ENCODE data around the gene TNKS2.
"Not testable (repeated sequence)": the region's sequence is repeated elsewhere in the genome, so short reads cannot be mapped to it uniquely, and the experiment has no call there.

The TNKS2 gene

DNA sequence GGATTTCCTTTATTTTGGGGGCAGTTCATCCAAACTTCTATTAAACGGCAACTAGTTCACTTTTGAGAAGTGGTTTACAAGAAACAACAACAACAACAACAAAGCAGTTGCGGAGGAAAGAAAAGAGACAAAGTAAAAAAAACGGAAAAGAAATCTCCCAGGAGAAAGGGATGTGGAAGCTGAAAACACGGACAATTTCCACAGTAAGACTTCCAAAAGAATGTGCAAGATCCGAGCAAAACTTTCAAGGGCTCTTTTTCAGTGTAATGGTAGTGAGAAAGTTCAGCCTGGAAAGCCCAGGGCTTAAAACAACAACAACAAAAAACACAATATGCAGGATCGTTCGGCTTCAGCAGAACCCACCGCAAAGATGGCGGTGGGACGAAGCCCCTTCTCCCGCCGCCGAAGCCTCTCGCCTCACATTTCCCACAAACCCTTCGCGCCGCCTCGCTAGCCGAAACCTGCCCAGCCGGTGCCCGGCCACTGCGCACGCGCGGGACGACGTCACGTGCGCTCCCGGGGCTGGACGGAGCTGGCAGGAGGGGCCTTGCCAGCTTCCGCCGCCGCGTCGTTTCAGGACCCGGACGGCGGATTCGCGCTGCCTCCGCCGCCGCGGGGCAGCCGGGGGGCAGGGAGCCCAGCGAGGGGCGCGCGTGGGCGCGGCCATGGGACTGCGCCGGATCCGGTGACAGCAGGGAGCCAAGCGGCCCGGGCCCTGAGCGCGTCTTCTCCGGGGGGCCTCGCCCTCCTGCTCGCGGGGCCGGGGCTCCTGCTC lies at the start of gene TNKS2:
TNKS2 (plus strand) TSS at position 553 of the 775 bp plus-strand sequence. CDS start 265 bp downstream, outside the sequence.
- peak; percentile 91 to 92 (median 91) for DNase-seq (ENCODE audit: low read depth in 2 of 3, low spot score in 2 of 3)

DNA sequence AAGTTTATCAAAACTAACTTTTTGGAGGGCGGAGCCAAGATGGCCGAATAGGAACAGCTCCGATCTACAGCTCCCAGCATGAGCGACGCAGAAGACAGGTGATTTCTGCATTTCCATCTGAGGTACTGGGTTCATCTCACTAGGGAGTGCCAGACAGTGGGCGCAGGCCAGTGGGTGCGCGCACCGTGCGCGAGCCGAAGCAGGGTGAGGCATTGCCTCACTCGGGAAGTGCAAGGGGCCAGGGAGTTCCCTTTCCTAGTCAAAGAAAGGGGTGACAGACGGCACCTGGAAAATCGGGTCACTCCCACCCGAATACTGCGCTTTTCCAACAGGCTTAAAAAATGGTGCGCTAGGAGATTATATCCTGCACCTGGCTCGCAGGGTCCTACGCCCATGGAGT lies 48.6 kb upstream of the TNKS2 start:
- DNase-seq (ENCODE audit: low read depth in 2 of 3, low spot score in 2 of 3), result not testable (repeated sequence)

DNA sequence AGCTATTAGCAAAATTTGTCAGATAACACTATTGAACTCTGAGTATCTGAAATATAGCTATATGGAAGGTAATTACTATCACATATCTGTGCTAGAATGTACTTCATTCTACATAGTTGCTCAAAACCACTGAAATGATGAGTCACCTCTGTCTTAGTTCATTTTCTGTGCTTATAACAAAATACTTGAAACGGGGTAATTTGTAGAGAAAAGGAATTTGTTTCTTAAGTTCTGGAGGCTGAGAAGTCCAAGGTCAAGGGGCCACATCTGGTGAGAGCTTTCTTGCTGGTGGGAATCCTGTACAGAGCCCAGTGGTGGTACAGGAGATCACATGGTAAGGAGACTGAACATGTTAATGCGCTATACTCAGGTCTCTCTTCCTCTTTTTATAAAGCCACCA lies 41.9 kb upstream of the TNKS2 start:
- DNase-seq (ENCODE audit: low read depth in 2 of 3, low spot score in 2 of 3), result no peak

DNA sequence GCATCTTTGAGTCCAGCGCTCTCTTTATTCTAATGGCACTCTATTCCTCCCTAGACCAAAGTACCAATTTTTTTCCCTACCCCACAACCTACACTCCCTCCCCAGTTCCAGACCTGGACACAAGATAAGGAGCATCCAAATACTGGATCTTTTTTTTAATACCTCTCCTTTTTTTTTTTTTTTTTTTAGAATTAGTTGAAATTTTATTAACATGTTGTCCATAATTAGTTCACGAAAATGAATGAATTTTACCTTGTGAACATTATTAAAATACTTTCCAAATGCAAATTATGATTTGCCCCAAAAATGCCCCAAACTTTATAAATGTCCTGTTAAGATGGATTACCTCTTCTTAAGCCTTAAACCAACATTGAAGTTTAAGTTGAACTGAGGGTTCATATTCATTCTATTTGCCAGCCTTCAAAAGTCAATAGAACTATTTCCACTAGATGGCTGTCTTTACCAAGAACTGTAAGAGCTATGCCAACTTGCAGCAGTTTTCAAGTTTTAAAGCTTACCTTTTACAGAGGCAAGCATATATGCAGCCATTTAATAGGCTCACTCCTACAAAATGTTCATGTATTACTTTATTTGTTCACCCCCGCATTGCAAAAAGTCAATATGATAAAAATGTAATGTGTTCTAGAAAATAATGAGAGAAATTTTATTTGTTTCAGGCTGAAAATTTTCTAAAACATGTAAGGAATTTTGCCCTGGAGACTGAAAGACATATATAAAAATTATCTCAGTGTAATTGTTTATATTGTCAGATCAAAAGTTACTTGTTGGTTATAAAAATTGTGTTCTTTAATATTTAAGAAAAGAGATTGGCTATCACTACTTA lies 39.7 kb upstream of the TNKS2 start:
- DNase-seq (ENCODE audit: low read depth in 2 of 3, low spot score in 2 of 3), result no peak

DNA sequence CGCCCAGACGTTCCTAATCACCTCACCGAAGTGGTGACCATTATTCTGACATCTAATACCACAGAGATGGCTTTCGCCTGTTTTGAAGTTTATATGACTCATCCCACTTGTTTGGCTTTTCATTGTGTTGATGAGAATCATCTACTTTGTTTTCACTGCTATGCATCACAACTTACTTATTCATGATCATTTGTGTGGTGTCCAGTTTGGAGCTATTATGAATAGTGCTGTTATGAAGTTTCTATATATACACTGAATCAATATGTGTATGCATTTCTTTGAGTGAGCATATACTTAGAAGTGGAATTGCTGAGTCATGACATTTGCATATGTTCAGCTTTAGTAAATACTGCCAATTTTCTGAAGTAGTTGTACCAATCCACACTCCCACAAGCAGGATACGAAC lies 38.6 kb upstream of the TNKS2 start:
- no peak for DNase-seq (ENCODE audit: low read depth in 2 of 3, low spot score in 2 of 3)

DNA sequence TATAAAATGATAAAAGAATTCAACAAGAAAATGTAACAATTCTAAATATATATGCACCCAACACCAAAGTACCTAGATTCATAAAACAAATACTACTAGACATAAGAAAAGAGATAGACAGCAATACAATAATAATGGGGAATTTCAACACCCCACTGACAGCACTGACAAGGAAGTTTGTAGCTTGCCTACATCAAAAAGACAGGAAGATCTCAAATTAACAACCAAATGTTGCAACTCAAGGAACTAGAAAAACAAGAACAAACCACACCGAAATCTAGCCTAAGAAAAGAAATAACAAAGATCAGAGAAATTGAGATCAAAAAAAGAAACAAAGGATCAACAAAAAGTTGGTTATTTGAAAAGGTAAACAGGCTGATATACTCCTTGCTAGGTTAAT lies 36.5 kb upstream of the TNKS2 start:
- no peak for DNase-seq (ENCODE audit: low read depth in 2 of 3, low spot score in 2 of 3)

DNA sequence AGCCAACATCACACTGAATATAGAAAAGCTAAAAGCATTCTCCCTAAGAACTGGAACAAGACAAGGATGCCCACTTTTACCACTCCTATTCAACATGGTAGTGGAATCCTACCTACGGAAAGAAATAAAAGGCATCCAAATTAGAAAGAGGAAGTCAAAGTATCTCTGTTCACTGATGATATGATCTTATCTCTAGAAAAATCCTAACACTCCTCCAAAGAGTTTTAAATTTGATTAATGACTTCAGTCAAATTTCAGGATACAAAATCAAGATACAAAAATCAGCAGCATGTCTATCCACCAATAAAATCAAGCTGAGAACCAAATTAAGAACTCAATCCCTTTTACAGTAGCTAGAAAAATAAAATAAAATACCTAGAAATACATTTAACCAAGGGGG lies 35.3 kb upstream of the TNKS2 start:
- no peak for DNase-seq (ENCODE audit: low read depth in 2 of 3, low spot score in 2 of 3)

DNA sequence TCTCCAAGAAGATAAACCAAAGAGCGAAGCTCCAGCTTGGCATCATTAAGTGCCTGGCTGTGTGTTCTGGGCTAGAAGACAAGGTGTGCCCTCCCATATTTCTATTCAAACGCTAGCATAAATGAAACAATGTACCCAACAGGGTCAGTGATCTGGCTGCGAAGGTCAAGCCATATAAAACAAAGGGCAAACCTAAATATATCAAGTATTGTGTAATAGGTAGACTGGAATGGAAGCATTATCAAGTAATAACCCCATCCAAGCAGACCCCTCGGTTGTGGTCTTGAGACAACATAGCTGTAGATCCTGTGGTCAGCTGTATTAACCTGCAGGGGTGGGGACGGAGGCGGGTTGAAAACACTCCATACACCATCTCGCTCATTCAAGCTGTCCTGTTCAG lies 31.6 kb upstream of the TNKS2 start:
- no peak for DNase-seq (ENCODE audit: low read depth in 2 of 3, low spot score in 2 of 3)

DNA sequence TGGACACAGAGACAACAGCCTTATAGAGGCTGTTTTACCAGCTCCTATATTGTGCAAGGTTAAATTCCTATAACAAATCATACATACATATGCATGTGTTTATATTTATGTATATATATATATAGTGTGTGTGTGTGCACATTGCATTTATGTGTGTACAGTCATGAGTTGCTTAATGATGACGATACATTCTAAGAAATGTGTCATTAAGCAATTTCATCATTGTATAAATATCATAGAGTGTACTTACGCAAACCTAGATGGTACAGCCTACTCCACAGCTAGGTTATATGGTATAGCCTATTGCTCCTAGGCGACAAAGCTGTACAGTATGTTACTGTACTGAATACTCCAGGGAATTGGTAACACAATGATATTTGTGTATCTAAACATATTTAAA lies 30.1 kb upstream of the TNKS2 start:
- no peak for DNase-seq (ENCODE audit: low read depth in 2 of 3, low spot score in 2 of 3)

DNA sequence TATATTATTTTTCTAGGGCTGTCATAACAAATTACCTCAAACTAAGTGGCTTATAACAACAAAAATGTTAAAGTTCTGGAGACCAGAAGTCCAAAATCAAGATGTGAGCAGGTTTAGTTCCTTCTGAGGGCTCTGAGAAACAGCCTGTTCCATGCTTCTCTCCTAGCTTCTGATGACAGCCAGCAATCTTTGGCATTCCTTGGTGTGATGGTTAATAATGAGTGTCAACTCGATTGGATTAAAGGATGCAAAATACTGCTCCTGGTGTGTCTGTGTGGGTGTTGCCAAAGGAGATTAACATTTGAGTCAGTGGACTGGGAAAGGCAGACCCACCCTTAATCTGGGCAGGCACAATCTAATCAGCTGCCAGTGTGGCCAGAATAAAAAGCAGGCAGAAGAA lies 26.3 kb upstream of the TNKS2 start:
- DNase-seq (ENCODE audit: low read depth in 2 of 3, low spot score in 2 of 3), result no peak

DNA sequence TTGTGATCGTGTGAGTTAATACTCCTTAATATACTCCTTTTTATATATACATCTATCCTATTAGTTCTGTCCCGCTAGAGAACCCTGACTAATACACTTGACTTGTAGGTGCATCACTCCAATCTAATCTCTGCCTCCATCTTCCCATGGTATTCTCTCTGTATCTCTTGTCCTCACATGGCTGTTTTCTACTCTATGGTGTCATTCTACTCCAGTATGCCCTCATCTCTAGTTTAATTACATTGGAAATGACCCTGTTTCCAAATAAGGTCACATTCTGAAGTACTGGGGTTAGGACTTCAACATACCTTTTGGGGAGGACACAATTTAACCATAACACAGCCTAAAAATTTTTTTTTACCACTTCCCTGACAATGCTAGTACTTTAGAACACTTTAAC lies 25.8 kb upstream of the TNKS2 start:
- DNase-seq (ENCODE audit: low read depth in 2 of 3, low spot score in 2 of 3), result no peak

DNA sequence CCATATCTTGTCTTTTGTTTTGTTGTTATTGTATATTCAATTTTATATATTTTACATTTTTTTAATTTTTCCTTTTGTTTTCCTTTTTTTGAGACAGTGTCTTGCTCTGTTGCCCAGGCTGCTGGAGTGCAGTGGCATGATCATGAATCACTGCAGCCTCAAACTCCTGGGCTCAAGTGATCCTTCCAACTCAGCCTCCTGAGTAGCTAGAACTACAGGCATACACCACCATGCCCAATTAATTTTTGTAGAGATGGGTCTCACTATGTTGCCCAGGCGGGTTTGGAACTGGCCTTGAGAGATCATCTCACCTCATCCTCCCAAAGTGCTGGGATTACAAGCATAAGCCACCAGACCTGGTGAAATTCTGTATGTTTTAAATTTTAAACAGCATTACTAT lies 25.4 kb upstream of the TNKS2 start:
- no peak for DNase-seq (ENCODE audit: low read depth in 2 of 3, low spot score in 2 of 3)

DNA sequence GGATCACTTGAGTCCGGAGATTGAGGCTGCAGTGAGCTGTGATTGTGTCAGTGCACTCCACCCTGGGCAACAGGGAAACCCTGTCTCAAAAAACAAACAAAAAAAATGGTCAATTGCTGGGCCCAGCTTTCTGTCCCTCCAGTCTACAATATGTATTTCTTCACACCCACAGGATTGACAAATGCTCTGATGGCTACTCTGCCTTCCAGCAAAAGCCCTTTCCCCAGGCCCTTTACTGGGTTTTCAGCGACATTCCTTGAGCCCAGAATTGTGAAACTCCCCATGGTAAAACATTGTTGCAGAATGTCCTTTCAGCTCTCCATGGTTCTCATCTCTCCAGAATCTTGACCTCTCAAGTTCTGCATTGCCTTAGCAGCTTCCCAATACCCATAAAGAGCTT lies 23.7 kb upstream of the TNKS2 start:
- no peak for DNase-seq (ENCODE audit: low read depth in 2 of 3, low spot score in 2 of 3)

DNA sequence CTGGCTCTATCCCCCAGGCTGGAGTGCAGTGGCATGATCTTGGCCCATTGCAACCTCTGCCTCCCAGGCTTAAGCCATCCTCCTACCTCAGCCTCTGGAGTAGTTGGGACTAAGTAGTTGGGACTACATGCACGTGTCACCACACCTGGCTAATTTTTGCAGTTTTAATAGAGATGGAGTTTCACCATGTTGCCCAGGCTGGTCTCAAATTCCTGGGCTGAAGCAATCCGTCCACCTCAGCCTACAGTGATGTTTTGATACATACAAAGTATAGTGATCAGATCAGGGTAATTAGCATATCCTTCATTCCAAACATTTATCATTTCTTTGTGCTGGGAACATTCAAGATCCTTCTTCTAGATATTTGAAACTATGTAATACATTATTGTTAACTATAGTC lies 22.5 kb upstream of the TNKS2 start:
- DNase-seq (ENCODE audit: low read depth in 2 of 3, low spot score in 2 of 3), result no peak

DNA sequence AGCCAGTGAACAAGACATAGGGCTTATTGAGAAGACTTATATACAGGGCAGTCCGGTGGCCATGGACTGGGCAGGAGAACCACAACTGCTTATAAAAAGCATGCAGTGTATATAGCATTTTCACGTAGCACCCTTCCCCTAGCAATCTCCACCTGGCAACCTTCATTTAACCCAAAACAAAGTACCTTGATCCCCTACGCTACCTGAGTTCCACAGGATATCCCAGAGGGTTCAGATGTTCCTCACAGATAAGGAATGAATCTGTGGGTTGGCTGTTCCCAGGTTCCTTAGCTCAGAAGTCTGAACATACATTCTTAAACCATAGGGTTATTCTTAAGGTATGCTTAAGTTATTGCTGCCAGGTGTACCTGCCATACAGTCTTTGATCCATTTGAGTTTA lies 22.0 kb upstream of the TNKS2 start:
- no peak for DNase-seq (ENCODE audit: low read depth in 2 of 3, low spot score in 2 of 3)

DNA sequence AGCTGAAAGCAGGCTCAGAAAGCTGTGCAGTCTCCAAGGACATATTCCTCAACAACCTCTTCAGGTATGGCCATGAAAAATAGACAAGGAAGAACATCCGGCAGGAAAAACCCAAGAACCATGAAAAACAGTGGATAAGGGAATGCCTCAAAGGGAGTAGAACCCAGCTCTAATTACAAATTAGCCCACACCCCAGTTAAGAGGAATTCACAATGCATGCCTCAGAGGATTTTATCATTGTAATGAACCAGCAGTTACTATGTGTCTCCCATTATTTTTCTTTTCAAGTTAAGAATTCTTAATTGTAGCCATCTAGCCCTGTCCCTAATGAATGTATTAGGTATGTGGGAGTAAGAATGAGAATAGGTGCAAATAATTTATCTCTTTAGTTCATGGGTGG lies 19.7 kb upstream of the TNKS2 start:
- no peak for DNase-seq (ENCODE audit: low read depth in 2 of 3, low spot score in 2 of 3)

DNA sequence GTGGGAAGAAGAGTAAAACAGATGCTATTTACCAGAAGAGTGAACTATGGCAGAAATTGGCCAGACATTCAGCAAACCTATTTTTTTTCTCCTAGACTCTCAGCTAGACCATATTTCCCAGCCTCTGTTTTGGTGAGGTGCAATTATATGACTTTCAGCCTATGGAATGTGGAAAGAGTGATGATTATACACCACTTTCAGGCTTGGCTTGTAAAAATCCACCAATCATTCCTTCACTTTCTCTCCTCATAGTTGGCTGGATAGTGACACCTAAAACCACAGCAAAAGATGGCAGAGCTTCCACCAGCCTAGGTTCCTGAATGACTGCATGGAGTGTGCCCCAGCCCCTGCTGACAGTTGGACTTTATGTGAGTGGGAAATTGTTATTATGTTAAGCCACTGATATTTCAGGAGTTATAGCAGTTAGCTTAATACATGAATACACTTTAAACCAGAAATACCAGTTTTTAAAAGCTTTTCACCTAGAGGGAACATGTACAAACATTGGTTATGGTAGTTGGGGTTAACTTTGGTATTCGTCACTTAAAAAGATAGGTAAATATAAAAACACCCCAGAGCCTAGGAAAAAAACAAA lies 19.1 kb upstream of the TNKS2 start:
- DNase-seq (ENCODE audit: low read depth in 2 of 3, low spot score in 2 of 3), result no peak

DNA sequence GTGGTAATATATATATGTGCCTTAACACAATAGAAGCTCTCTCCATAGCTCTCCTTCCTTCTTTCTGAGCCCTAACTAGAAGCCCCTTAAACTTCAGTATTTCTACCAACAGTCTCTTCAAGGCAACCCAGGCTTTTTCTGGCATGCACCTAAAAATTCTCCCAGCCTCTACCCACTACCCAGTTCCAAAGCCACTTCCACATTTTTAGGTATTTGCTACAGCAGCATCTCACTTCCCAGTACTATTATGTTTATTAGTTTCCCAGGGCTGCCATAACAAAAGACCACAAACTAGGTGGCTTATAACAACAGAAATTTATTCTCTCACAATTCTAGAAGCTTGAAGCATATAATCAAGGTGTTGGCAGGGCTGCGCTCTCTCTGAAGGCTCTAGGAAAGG lies 15.7 kb upstream of the TNKS2 start:
- no peak for DNase-seq (ENCODE audit: low read depth in 2 of 3, low spot score in 2 of 3)

DNA sequence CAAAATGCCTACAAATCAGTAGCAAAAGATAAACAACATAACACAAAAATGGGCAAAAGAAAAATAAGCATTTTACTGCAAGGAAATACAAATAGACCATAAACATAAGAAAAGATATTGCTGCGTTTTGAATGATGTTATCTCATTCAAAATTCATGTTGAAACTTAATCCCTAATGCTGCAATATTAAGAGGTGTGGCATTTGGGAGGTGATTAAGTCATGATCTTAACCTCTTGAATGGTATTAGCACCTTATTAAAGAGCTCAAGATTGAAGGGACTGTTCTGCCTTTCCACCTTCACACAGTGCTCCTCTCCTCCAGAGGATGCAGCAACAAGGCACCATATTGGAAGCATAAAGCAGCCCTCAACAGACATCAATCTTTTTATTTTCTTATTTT lies 12.4 kb upstream of the TNKS2 start:
- DNase-seq (ENCODE audit: low read depth in 2 of 3, low spot score in 2 of 3), result no peak

DNA sequence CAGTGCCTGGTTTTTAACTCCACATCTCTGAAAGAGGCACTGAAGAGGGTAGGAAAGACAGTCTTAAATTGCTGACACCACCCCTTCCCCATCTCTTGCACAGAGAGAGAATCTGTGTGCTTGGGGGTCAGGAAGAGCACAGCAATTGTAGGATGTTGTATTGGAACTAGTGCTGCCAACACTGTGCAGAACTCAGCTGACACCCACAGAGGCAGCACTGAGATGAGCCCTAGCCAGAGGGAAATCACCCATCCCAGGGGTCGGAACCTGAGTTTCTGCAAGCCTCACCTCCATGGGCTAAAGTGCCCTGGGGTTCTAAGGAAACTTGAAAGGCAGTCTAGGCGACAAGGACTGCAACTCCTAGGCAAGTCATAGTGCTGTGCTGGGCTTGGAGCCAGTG lies 11.0 kb upstream of the TNKS2 start:
- DNase-seq (ENCODE audit: low read depth in 2 of 3, low spot score in 2 of 3), result no peak

DNA sequence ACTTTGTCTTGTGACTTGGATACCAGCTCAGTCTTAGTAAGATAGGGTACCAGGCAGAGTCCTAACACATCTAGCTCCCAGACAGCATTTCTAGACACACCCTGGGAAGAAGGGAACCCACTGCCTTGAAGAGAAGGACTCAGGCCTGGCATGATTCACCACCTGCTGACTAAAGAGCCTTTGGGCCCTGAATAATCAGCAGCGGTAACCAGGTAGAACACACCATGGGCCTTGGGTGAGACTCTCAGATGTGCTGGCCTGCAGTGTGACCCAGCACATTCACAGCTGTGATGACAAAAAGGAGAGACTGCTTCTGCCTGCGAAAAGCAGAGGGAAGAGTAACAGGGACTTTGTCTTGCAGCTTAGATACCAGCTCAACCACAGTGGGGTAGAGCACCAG lies 10.4 kb upstream of the TNKS2 start:
- no peak for DNase-seq (ENCODE audit: low read depth in 2 of 3, low spot score in 2 of 3)

DNA sequence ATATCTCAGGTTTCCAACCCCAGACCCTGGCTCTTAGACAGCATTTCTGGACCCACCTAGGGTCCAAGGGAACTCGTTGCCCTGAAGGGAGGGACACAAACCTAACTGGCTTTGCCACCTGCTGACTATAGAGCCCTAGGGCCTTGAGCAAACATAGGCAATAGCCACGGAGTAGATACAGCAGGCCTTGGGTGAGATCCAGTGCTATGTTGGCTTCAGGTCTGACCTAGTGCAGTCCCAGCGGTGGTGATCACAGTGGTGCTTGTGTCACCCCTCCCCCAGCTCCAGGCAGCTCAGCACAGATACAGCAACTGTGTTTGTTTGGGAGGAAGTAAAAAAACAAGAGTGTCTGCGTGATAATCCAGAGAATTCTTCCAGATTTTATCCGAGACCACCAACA lies 9.7 kb upstream of the TNKS2 start:
- no peak for DNase-seq (ENCODE audit: low read depth in 2 of 3, low spot score in 2 of 3)

Measured in activated CD8-positive, alpha-beta memory T cell treated with anti-CD3 and anti-CD28 coated beads for 48 hours (primary cell).